H1 (cell line): ENCODE results near the gene ALG3. TPM values are rescaled to one million over a fixed set of nuclear protein-coding genes. Genes with fewer than 3 reads are reported as not detected.

Source experiments
- CTCF ChIA-PET: fragments of 300-600 bp; sonication (Branson Sonifier 250); formaldehyde crosslinking; loops from one replicate; lab custom pipeline; 2021; ENCODE audit not compliant: partially characterized antibody; lab: Charles Lee
- POLR2A ChIA-PET: fragments of 300-600 bp; sonication (Branson Sonifier 250); formaldehyde crosslinking; loops from one replicate; lab custom pipeline; 2021; ENCODE audit warnings: inconsistent platforms; ENCODE audit not compliant: partially characterized antibody; lab: Charles Lee
- DNase-seq, 2 experiments: peaks; one replicate each; pipeline versions ENCODE4 v3.0.0 to v3.0.0-alpha.2; 2010 to 2022; ENCODE audit warnings: low spot score in 2 of 2, low read depth in 1 of 2, mixed read lengths in 1 of 2
- FAIRE-seq: peaks from 2 replicates; lab custom pipeline; 2011; peaks lifted over from hg19 to GRCh38; lab: Jason Lieb, UNC
- H2AFZ ChIP-seq: 2 replicates; pipeline ENCODE4 v1.8.1; 2012; ENCODE audit warnings: low read length, inconsistent platforms
- H2AK5ac ChIP-seq: 2 replicates; pipeline ENCODE4 v1.6.1; 2013; ENCODE audit warnings: low read depth, low read length
- H2BK120ac ChIP-seq: replicated peaks from 2 replicates; pipeline ENCODE3; 2013; ENCODE audit warnings: low read depth, low read length, inconsistent platforms
- H2BK12ac ChIP-seq: 2 replicates; pipeline ENCODE4 v1.6.1; 2013; ENCODE audit warnings: low read depth, low read length
- H2BK15ac ChIP-seq: 2 replicates; pipeline ENCODE4 v1.6.1; 2013; ENCODE audit warnings: low read length
- H2BK20ac ChIP-seq: 2 replicates; pipeline ENCODE4 v1.6.1; 2013; ENCODE audit warnings: low read length
- H2BK5ac ChIP-seq: 2 replicates; pipeline ENCODE4 v1.6.1; 2013; ENCODE audit warnings: low read depth, low read length
- H3K14ac ChIP-seq: 2 replicates; pipeline ENCODE4 v1.6.1; 2013; ENCODE audit warnings: inconsistent platforms; ENCODE audit not compliant: insufficient read length
- H3K18ac ChIP-seq: 2 replicates; pipeline ENCODE4 v1.6.1; 2013; ENCODE audit warnings: low read length; ENCODE audit errors: extremely low read depth
- H3K23ac ChIP-seq: 2 replicates; pipeline ENCODE4 v1.6.1; 2013; ENCODE audit warnings: inconsistent platforms; ENCODE audit not compliant: insufficient read length
- H3K23me2 ChIP-seq: 2 replicates; pipeline ENCODE4 v1.6.1; 2013; ENCODE audit warnings: low read depth, low read length
- H3K27ac ChIP-seq: 2 replicates; pipeline ENCODE4 v1.6.1; 2011; ENCODE audit warnings: low read depth, low read length, inconsistent platforms
- H3K27me3 ChIP-seq, 4 experiments: replicated peaks in 1 of 4; 1 replicate in 1 of 4; 2 replicates in 3 of 4; pipeline versions ENCODE4 v1.6.1 to v1.8.1; 2011 to 2013; ENCODE audit warnings: low read length in 3 of 4, mild to moderate bottlenecking in 3 of 4, inconsistent platforms in 2 of 4, mixed read lengths in 2 of 4, moderate library complexity in 1 of 4; ENCODE audit not compliant: control insufficient read depth in 3 of 4, insufficient read depth in 3 of 4; ENCODE audit errors: extremely low read depth in 1 of 4
- H3K36me3 ChIP-seq, 4 experiments: 2 replicates each; pipeline versions ENCODE4 v1.6.1 to v1.8.1; 2011 to 2013; ENCODE audit warnings: mild to moderate bottlenecking in 4 of 4, low read length in 3 of 4, moderate library complexity in 2 of 4, control low read depth in 1 of 4, inconsistent platforms in 1 of 4; ENCODE audit not compliant: insufficient read depth in 4 of 4, control insufficient read depth in 2 of 4
- H3K4ac ChIP-seq: replicated peaks from 2 replicates; pipeline ENCODE3; 2013; ENCODE audit warnings: low read length, low read depth, mixed read lengths, inconsistent platforms; ENCODE audit not compliant: insufficient read length
- H3K4me1 ChIP-seq, 4 experiments: replicated peaks in 1 of 4; 1 replicate in 1 of 4; 2 replicates in 3 of 4; pipeline versions ENCODE4 v1.6.1 to v1.8.1; 2011 to 2013; ENCODE audit warnings: low read length in 3 of 4, inconsistent platforms in 2 of 4, mixed read lengths in 1 of 4; ENCODE audit not compliant: insufficient read depth in 4 of 4, control insufficient read depth in 3 of 4
- H3K4me2 ChIP-seq, 2 experiments: 2 replicates each; pipeline versions ENCODE4 v1.6.1 to v1.8.1; 2011 to 2013; ENCODE audit warnings: low read depth in 2 of 2, low read length in 2 of 2, control low read depth in 1 of 2, inconsistent platforms in 1 of 2, mild to moderate bottlenecking in 1 of 2; ENCODE audit not compliant: insufficient read depth in 1 of 2
- H3K4me3 ChIP-seq, 4 experiments: fragments of 200-600, 300-600 bp in 1 of 4; sonication (generic), shearing (Covaris generic), sonication (Bioruptor Twin) in 1 of 4; 2 replicates each; pipeline versions ENCODE4 v1.5.1 to v1.8.1; 2011 to 2016; ENCODE audit warnings: low read length in 4 of 4, low read depth in 3 of 4, control low read depth in 2 of 4, inconsistent platforms in 2 of 4, mild to moderate bottlenecking in 2 of 4, mixed read lengths in 1 of 4, moderate library complexity in 1 of 4; ENCODE audit not compliant: insufficient read depth in 2 of 4; ENCODE audit errors: extremely low read depth in 1 of 4
- H3K56ac ChIP-seq: replicated peaks from 2 replicates; pipeline ENCODE3; 2013; ENCODE audit warnings: low read depth, mild to moderate bottlenecking, mixed read lengths, low read length, inconsistent platforms; ENCODE audit not compliant: insufficient read length
- H3K79me1 ChIP-seq: 2 replicates; pipeline ENCODE4 v1.6.1; 2013; ENCODE audit warnings: low read depth, low read length, control low read depth
- H3K79me2 ChIP-seq, 2 experiments: 2 replicates each; pipeline versions ENCODE4 v1.6.1 to v1.8.1; 2012 to 2013; ENCODE audit warnings: low read length in 2 of 2, mild to moderate bottlenecking in 2 of 2, inconsistent platforms in 1 of 2; ENCODE audit not compliant: insufficient read depth in 2 of 2, control insufficient read depth in 1 of 2
- H3K9ac ChIP-seq, 4 experiments: replicated peaks in 1 of 4; 1 replicate in 1 of 4; 2 replicates in 3 of 4; pipeline versions ENCODE4 v1.6.1 to v1.8.1; 2011 to 2013; ENCODE audit warnings: low read depth in 3 of 4, low read length in 3 of 4, control low read depth in 2 of 4, mild to moderate bottlenecking in 2 of 4, moderate library complexity in 2 of 4, inconsistent platforms in 1 of 4; ENCODE audit errors: extremely low read depth in 1 of 4
- H3K9me3 ChIP-seq, 2 experiments: 2 replicates each; pipeline versions ENCODE4 v1.6.1 to v1.8.1; 2012 to 2013; ENCODE audit warnings: mild to moderate bottlenecking in 2 of 2, moderate library complexity in 2 of 2, control low read depth in 1 of 2, inconsistent platforms in 1 of 2, low read depth in 1 of 2, low read length in 1 of 2, mixed read lengths in 1 of 2; ENCODE audit not compliant: insufficient read depth in 2 of 2
- H4K20me1 ChIP-seq, 2 experiments: replicated peaks in 1 of 2; 2 replicates each; pipeline versions ENCODE3 to v1.8.1; 2011 to 2013; ENCODE audit warnings: inconsistent platforms in 2 of 2, low read length in 2 of 2, mild to moderate bottlenecking in 1 of 2; ENCODE audit not compliant: insufficient read depth in 2 of 2, control insufficient read depth in 1 of 2
- H4K5ac ChIP-seq: 2 replicates; pipeline ENCODE4 v1.6.1; 2013; ENCODE audit warnings: low read length, low read depth, mixed read lengths, inconsistent platforms; ENCODE audit not compliant: insufficient read length
- H4K8ac ChIP-seq: 2 replicates; pipeline ENCODE4 v1.8.0; 2013; ENCODE audit warnings: mild to moderate bottlenecking, moderate library complexity, low read length, inconsistent platforms; ENCODE audit not compliant: insufficient read depth; ENCODE audit errors: extremely low read depth
- H4K91ac ChIP-seq: replicated peaks from 2 replicates; pipeline ENCODE3; 2013; ENCODE audit warnings: low read length, mixed read lengths, inconsistent platforms; ENCODE audit not compliant: insufficient read length
- ASH2L ChIP-seq: fragments of 200-600, 300-600 bp; sonication (generic); IDR thresholded peaks from one replicate; pipeline ENCODE4 v1.7.1; 2017; ENCODE audit warnings: low read length
- FOSL1 ChIP-seq: IDR thresholded peaks from 2 replicates; pipeline ENCODE4 v1.6.1; 2011; ENCODE audit warnings: mild to moderate bottlenecking, low read depth, low read length, moderate library complexity; ENCODE audit not compliant: insufficient read depth
- HDAC6 ChIP-seq: IDR thresholded peaks from one replicate; pipeline ENCODE4 v1.7.1; 2012; ENCODE audit warnings: low read depth, mild to moderate bottlenecking, inconsistent platforms, low read length, moderate library complexity
- POLR2AphosphoS5 ChIP-seq: IDR thresholded peaks from 2 replicates; pipeline ENCODE4 v1.6.1; 2011; ENCODE audit warnings: low read depth, low read length
- SAP30 ChIP-seq: fragments of 300-600 bp; sonication (generic); IDR thresholded peaks from 2 replicates; pipeline ENCODE4 v1.7.1; 2012; ENCODE audit warnings: low read length, moderate library complexity, mild to moderate bottlenecking, inconsistent platforms; ENCODE audit not compliant: insufficient read depth, insufficient replicate concordance
- SP2 ChIP-seq: IDR thresholded peaks from 2 replicates; pipeline ENCODE4 v1.6.1; 2012; ENCODE audit warnings: mild to moderate bottlenecking, low read length, inconsistent platforms
- WGBS, 2 experiments: shearing (Covaris generic) in 1 of 2; methylation state at CpG; one replicate each; pipeline versions ENCODE4 v1.1.6 to v1.1.7; 2013 to 2015; ENCODE audit warnings: low lambda C conversion rate in 2 of 2, mixed read lengths in 2 of 2, inconsistent platforms in 1 of 2, low coverage in 1 of 2, missing lambda C conversion rate in 1 of 2; ENCODE audit not compliant: insufficient replicate concordance in 2 of 2, insufficient coverage in 1 of 2, insufficient read length in 1 of 2; ENCODE audit errors: extremely low coverage in 1 of 2, missing lambda C conversion rate in 1 of 2; 5-methylcytosine and 5-hydroxymethylcytosine counted together
- polyA plus RNA-seq, 7 experiments: library from polyadenylated mRNA; depleted of rRNA in 3 of 7; stranded (reverse) in 5 of 7; unstranded in 2 of 7; fragments of >200 nt in 5 of 7; fragments of 200-250 nt in 2 of 7; gene quantifications; 1 replicate in 5 of 7; 2 replicates in 1 of 7; 4 replicates in 1 of 7; pipeline versions ENCODE4 v1.2.1 to v1.2.3, GENCODE V29; 2011 to 2013; ENCODE audit warnings: missing spikeins in 2 of 7, mixed read lengths in 2 of 7
- total RNA-seq: library from RNA; stranded (reverse); fragmentation: NEBNext Ultra II Directional; extraction: Animal tissue kit (Norgen Biotek cat#: 25700); gene quantifications from 2 replicates; pipeline ENCODE4 v1.2.1, GENCODE V29; 2021
- TF ChIP-seq, protein P1 (sequence below): IDR thresholded peaks from 2 replicates; pipeline ENCODE4 v1.6.1; 2012; ENCODE audit warnings: low read length, inconsistent platforms
- TF ChIP-seq, protein P2 (sequence below), 3 experiments: IDR thresholded peaks; 1 replicate in 2 of 3; 2 replicates in 1 of 3; pipeline versions ENCODE4 v1.5.1 to v1.6.1; 2011; ENCODE audit warnings: low read length in 3 of 3, mild to moderate bottlenecking in 3 of 3, inconsistent platforms in 2 of 3, low read depth in 1 of 3, moderate library complexity in 1 of 3; ENCODE audit not compliant: insufficient read depth in 1 of 3; ENCODE audit errors: control extremely low read depth in 1 of 3

ALG3 gene
- total and polyA plus RNA-seq, 2 of the 8 experiments (the other 6 are each of a cell fraction or from before 2014, with no cell fraction given) = 54.6 to 148 TPM

DNA sequence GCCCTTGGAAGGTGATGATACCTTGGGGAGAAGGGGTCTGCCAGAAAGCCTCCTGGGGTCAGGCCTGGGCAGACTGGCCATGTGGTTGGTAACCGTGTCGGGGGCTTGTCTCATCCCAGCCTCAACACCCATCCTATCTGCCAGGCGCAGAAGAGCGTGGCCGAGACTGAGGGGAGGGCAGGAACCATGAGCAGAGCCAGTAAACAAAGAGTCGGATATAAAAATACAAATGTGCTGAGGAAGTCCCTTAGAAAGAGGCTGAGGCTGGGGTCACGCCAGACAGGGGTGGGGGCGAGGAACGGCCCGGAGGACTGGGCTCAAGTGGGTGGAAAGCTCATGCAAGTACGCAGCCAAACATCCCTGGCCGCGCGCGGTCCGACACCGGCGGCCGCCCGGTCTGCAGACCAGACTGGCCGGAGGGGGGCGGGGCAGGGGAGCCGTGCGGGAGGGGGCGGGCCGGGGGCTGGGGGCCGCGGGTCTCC lies 10.7 kb upstream of the ALG3 start:
- TF ChIP-seq FOSL1 = no peak
- TF ChIP-seq POLR2AphosphoS5 = no peak
- TF ChIP-seq SP2 = no peak
- TF ChIP-seq, protein P1, sequence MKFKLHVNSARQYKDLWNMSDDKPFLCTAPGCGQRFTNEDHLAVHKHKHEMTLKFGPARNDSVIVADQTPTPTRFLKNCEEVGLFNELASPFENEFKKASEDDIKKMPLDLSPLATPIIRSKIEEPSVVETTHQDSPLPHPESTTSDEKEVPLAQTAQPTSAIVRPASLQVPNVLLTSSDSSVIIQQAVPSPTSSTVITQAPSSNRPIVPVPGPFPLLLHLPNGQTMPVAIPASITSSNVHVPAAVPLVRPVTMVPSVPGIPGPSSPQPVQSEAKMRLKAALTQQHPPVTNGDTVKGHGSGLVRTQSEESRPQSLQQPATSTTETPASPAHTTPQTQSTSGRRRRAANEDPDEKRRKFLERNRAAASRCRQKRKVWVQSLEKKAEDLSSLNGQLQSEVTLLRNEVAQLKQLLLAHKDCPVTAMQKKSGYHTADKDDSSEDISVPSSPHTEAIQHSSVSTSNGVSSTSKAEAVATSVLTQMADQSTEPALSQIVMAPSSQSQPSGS = no peak
- no peak for TF ChIP-seq ASH2L
- no peak for TF ChIP-seq HDAC6
- TF ChIP-seq SAP30 = no peak
- TF ChIP-seq, protein P2, sequence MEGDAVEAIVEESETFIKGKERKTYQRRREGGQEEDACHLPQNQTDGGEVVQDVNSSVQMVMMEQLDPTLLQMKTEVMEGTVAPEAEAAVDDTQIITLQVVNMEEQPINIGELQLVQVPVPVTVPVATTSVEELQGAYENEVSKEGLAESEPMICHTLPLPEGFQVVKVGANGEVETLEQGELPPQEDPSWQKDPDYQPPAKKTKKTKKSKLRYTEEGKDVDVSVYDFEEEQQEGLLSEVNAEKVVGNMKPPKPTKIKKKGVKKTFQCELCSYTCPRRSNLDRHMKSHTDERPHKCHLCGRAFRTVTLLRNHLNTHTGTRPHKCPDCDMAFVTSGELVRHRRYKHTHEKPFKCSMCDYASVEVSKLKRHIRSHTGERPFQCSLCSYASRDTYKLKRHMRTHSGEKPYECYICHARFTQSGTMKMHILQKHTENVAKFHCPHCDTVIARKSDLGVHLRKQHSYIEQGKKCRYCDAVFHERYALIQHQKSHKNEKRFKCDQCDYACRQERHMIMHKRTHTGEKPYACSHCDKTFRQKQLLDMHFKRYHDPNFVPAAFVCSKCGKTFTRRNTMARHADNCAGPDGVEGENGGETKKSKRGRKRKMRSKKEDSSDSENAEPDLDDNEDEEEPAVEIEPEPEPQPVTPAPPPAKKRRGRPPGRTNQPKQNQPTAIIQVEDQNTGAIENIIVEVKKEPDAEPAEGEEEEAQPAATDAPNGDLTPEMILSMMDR (IDR thresholded peaks at IDR 0.05; ENCODE audit: control extremely low read depth in 1 of 3, insufficient read depth in 1 of 3, low read depth in 1 of 3, low read length in 3 of 3) = no peak
- H3K27ac ChIP-seq = no peak overlapping the region
- FAIRE-seq = no peak
- no peak overlapping the region for H2BK120ac ChIP-seq
- DNase-seq = no peak
- H2BK15ac ChIP-seq = no peak overlapping the region
- WGBS, 2 experiments = 42% methylated on average over 13 of the region's 28 CpGs; no CpG with 5 or more reads in 1 of the 2 experiments
- H2BK12ac ChIP-seq = no peak overlapping the region
- ChIA-PET POLR2A (interaction anchor here (0.5 to 2.2 kb wide), 7 partner anchors 9 to 283 kb away, joined by 3 to 7 read pairs (median 5); partner anchors contain the start of genes DVL3 and EEF1AKMT4), CTCF (interaction anchor here (0.8 to 14.0 kb wide), 4 partner anchors 9 to 30 kb away, joined by 3 to 136 read pairs (median 18); partner anchors contain the start of genes EEF1AKMT4 and VWA5B2)
- peak overlapping the region in 1 of 4 experiments; percentile 39; a peak in 2 of 8 replicates for H3K4me3 ChIP-seq
- H3K23me2 ChIP-seq = peaks cover 22% of the 10 kb centered on the region
- H4K20me1 ChIP-seq = peaks cover 16 to 19% of the 10 kb centered on the region in 2 experiments
- no peak overlapping the region for H3K14ac ChIP-seq
- H4K5ac ChIP-seq = no peak overlapping the region
- 0 out of 2 replicates have a peak overlapping the region, but pooled peaks have one; percentile 35 for H4K8ac ChIP-seq
- peak overlapping the region; percentile 69 to 89 for H3K4me2 ChIP-seq
- no peak overlapping the region for H4K91ac ChIP-seq
- no peak overlapping the region for H2AK5ac ChIP-seq
- no peak overlapping the region for H3K18ac ChIP-seq
- H3K4ac ChIP-seq = no peak overlapping the region
- peaks cover 7 to 50% (median 38%) of the 10 kb centered on the region in 4 experiments for H3K27me3 ChIP-seq
- H2BK20ac ChIP-seq = no peak overlapping the region
- H3K9me3 ChIP-seq = no peaks in the 10 kb centered on the region
- no peak overlapping the region for H2BK5ac ChIP-seq
- H2AFZ ChIP-seq = no peak overlapping the region
- H3K79me2 ChIP-seq = no peaks in the 10 kb centered on the region
- no peak overlapping the region for H3K23ac ChIP-seq
- H3K79me1 ChIP-seq = no peaks in the 10 kb centered on the region
- H3K9ac ChIP-seq = no peak overlapping the region
- peaks cover 0 to 17% (median 8%) of the 10 kb centered on the region in 4 experiments; a peak in 4 of 7 replicates for H3K4me1 ChIP-seq
- H3K36me3 ChIP-seq = no peaks in the 10 kb centered on the region
- H3K56ac ChIP-seq = no peak overlapping the region
